Calu3 (cell line): Measurements from ENCODE around the gene ZNF581. TPM values are rescaled to one million over a fixed set of nuclear protein-coding genes. Genes with fewer than 3 reads are reported as not detected.

Experiments used
- Bru-seq: library from RNA; stranded (reverse); fragments of 400-500 nt; gene quantifications from one replicate; lab custom pipeline; 2021; lab: Mats Ljungman, UMichigan
- BruChase-seq, 2 experiments: library from RNA; stranded (reverse); fragments of 400-500 nt; gene quantifications; one replicate each; lab custom pipeline; 2021; lab: Mats Ljungman, UMichigan
- BruUV-seq: library from RNA; stranded (reverse); fragments of 400-500 nt; replicated peaks from 2 replicates; lab custom pipeline; 2021; lab: Mats Ljungman, UMichigan
- CTCF ChIA-PET: fragments of 300-600 bp; sonication (Branson Sonifier 250); formaldehyde crosslinking; loops from one replicate; lab custom pipeline; 2022; ENCODE audit warnings: antibody characterized with exemption; lab: Charles Lee
- DNase-seq: peaks from one replicate; pipeline ENCODE4 v3.0.0; 2022
- H3K27ac Mint-ChIP-seq: one replicate; pipeline ENCODE4 v1.8.0; 2022; ENCODE audit warnings: mixed read lengths; ENCODE audit not compliant: unreplicated experiment
- H3K27me3 Mint-ChIP-seq: one replicate; pipeline ENCODE4 v1.8.0; 2022; ENCODE audit warnings: mixed read lengths; ENCODE audit not compliant: unreplicated experiment
- H3K36me3 Mint-ChIP-seq: one replicate; pipeline ENCODE4 v1.8.0; 2022; ENCODE audit warnings: mild to moderate bottlenecking, moderate library complexity, mixed read lengths; ENCODE audit not compliant: insufficient read depth, unreplicated experiment
- H3K4me1 Mint-ChIP-seq: one replicate; pipeline ENCODE4 v1.8.0; 2022; ENCODE audit warnings: mild to moderate bottlenecking, low read depth, mixed read lengths; ENCODE audit not compliant: unreplicated experiment
- H3K4me3 Mint-ChIP-seq: one replicate; pipeline ENCODE4 v1.8.0; 2022; ENCODE audit warnings: mild to moderate bottlenecking, low read depth, moderate library complexity, mixed read lengths; ENCODE audit not compliant: unreplicated experiment
- H3K9me3 Mint-ChIP-seq: one replicate; pipeline ENCODE4 v1.8.0; 2022; ENCODE audit warnings: low read depth, mixed read lengths; ENCODE audit not compliant: unreplicated experiment
- CTCF ChIP-seq: fragments of 200-600 bp; IDR thresholded peaks from one replicate; pipeline ENCODE4 v1.8.0; 2022; ENCODE audit warnings: antibody characterized with exemption; ENCODE audit not compliant: unreplicated experiment
- intact Hi-C: fragments of 100-400 bp; cut with micrococcal nuclease; formaldehyde crosslinking; loops from one replicate; pipeline ENCODE4 v1.10.0; 2022; ENCODE audit not compliant: unreplicated experiment
- long read RNA-seq: library from polyadenylated mRNA; stranded (forward); transcript quantifications from one replicate; pipeline ENCODE4 v2.0.0, GENCODE V29; 2022
- total RNA-seq: library from RNA; stranded (reverse); gene quantifications from 2 replicates; pipeline ENCODE4 v1.2.3, GENCODE V29; 2022

ZNF581 gene
- total RNA-seq = 33.0 and 33.1 TPM in 2 replicates
- Bru-seq, nascent RNA = percentile 78 among the genes with signal in this experiment
- percentile 90 among the genes with signal in this experiment for BruChase-seq, experiment 1, labeled RNA remaining after a 6-hour chase
- BruChase-seq, experiment 2, labeled RNA remaining after a 2-hour chase = percentile 92 among the genes with signal in this experiment
- long read RNA-seq, transcript ZNF581-201 (2 exons, 1,298 nt) = major isoform, 26 of 39 reads
- long read RNA-seq, partial matches to known transcripts = 7 of 39 reads
- long read RNA-seq, other reads (novel, unspliced or antisense) = 4 of 39 reads

- intact Hi-C loops = no loop called here
- CTCF ChIA-PET = interaction anchor here (0.6 to 1.3 kb wide), 2 partner anchors 11 to 666 kb away, joined by 3 to 8 read pairs; partner anchors contain the start of gene U2AF2
- Mint-ChIP-seq H3K27ac (peak within 1 kb of the TSS; percentile 73), H3K4me3 (peak within 1 kb of the TSS; percentile 92), H3K4me1 (peaks cover 34% of the 10 kb centered on the region), H3K9me3 (no peaks in the 10 kb centered on the region), H3K27me3 (no peaks in the 10 kb centered on the region), H3K36me3 (peaks cover 79% of the 10 kb centered on the region)
- BruUV-seq = no TSS peak
- DNase-seq = peak; percentile 85
- no peak for TF ChIP-seq CTCF
Observed at GRCh38 chr19:55643003-55643886, at the start of gene ZNF581. Gene ZNF581, plus strand, starts transcription at chr19:55643649. Its CDS starts 923 bp downstream, at chr19:55644572.

GRCh38 chr19:55594996-55595545 is 48.4 kb upstream of the ZNF581 start:
- no peak for DNase-seq
- Mint-ChIP-seq H3K27ac (no peak overlapping the region), H3K27me3 (peaks cover 7% of the 10 kb centered on the region), H3K36me3 (peaks cover 57% of the 10 kb centered on the region), H3K4me1 (peaks cover 9% of the 10 kb centered on the region), H3K4me3 (no peak overlapping the region), H3K9me3 (no peaks in the 10 kb centered on the region)
- intact Hi-C loops = loop anchor here (5.0 kb wide), 1 partner anchor 48 kb away; the partner anchor contains the start of gene SBK3
- BruUV-seq = no TSS peak
- CTCF ChIA-PET = interaction anchor here (1.1 to 1.2 kb wide), 2 partner anchors 9 to 22 kb away, joined by 3 read pairs; no protein-coding TSS in a partner anchor
- no peak for TF ChIP-seq CTCF

- intact Hi-C loops = loop anchor here (5.0 kb wide), 1 partner anchor 49 kb away; the partner anchor contains the start of gene SBK3
- no TSS peak for BruUV-seq
- no peak for DNase-seq
- no peaks in the 10 kb centered on the region for H3K27me3 Mint-ChIP-seq
- no peak for TF ChIP-seq CTCF
- H3K4me1 Mint-ChIP-seq = peaks cover 14% of the 10 kb centered on the region
- no peak overlapping the region for H3K27ac Mint-ChIP-seq
- H3K36me3 Mint-ChIP-seq = peaks cover 66% of the 10 kb centered on the region
- H3K4me3 Mint-ChIP-seq = no peak overlapping the region
- CTCF ChIA-PET = no interaction called here
- H3K9me3 Mint-ChIP-seq = no peaks in the 10 kb centered on the region
Observed at GRCh38 chr19:55596304-55596703, 47.1 kb upstream of the ZNF581 start.

GRCh38 chr19:55597501-55597921 is 45.9 kb upstream of the ZNF581 start:
- no TSS peak for BruUV-seq
- intact Hi-C loops = loop anchor here (5.0 kb wide), 1 partner anchor 50 kb away; the partner anchor contains the start of gene SBK3
- Mint-ChIP-seq H3K36me3 (peaks cover 69% of the 10 kb centered on the region), H3K27me3 (no peaks in the 10 kb centered on the region), H3K4me3 (no peak overlapping the region), H3K27ac (no peak overlapping the region), H3K9me3 (no peaks in the 10 kb centered on the region), H3K4me1 (peaks cover 15% of the 10 kb centered on the region)
- DNase-seq = no peak
- TF ChIP-seq CTCF = no peak
- CTCF ChIA-PET = no interaction called here
